Adrenal gland (tissue), 5 donors: ENCODE results near the gene POLR3E.

Source experiments
- CTCF ChIP-seq, 6 experiments: fragments of 450-650 bp in 4 of 6; fragments of 200-600 bp in 2 of 6; sonication (generic) in 1 of 6; IDR thresholded peaks; 1 replicate in 5 of 6; 2 replicates in 1 of 6; pipeline versions ENCODE4 v1.5.1 to v1.8.0; 2016 to 2021; ENCODE audit warnings: antibody characterized with exemption in 6 of 6, mild to moderate bottlenecking in 2 of 6, moderate library complexity in 1 of 6
- POLR2A ChIP-seq, 2 donors: fragments of 450-650 bp; IDR thresholded peaks; one replicate each; pipeline ENCODE4 v1.6.1; 2017; ENCODE audit warnings: antibody characterized with exemption in 2 of 2, mild to moderate bottlenecking in 2 of 2, moderate library complexity in 1 of 2
- donor health status: DM: no; HTN: no; CAD: no.

DNA sequence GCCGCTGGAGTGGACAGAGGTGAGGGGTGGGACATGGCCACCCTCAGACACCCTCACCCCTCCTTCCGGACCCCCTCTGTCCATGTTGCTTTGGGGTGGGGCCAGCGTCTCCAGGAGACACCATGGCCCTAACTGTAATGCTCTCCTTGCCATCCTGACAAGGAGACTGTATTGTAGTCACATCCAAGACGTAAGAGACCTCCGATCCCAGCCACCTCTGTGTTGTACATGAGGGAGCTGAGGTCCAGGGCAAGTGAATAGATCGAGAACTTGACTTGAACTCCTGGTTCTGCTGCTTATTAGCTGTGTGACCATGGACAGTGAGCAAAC lies 30.2 kb downstream of the POLR3E start:
- TF ChIP-seq POLR2A (IDR thresholded peaks at IDR 0.05) (no peak), CTCF (IDR thresholded peaks at IDR 0.05) (no peak)
